ENCODE results near the gene SCN1A. TPM values are rescaled to one million over a fixed set of nuclear protein-coding genes. Genes with fewer than 3 reads are reported as not detected.

SCN1A gene
- total RNA-seq, 2 experiments from 2014 or later, result not detected

DNA sequence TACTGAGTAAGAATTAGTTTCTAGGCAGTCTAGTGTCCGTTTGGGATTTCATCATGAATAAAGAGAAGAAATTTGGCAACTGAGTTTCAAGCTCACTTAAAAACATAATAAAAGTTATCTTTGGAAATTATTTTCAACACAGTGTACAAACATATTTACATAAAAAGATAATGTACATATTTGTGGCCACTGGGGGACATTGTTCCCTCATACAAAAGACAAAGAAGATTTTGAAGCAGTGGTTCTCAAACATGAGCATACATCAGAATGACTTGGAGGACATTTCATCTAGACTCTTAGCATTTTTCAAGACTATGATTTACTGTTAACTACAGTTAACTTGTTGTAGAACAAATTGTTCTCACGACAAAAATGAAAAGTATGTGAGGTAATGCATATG lies 158.6 kb downstream of the SCN1A start:
- H3K27me3 Mint-ChIP-seq, result peaks cover 3% of the 10 kb centered on the region
- H3K4me3 Mint-ChIP-seq, result no peak overlapping the region
- DNase-seq (no peak), ATAC-seq (no peak)
- H3K4me1 Mint-ChIP-seq, result no peaks in the 10 kb centered on the region
- H3K9me3 Mint-ChIP-seq (ENCODE audit: low read depth), result no peaks in the 10 kb centered on the region
- CTCF ChIA-PET, result no interaction called here
- no peak overlapping the region for H3K27ac Mint-ChIP-seq
- H3K36me3 Mint-ChIP-seq, result no peaks in the 10 kb centered on the region

DNA sequence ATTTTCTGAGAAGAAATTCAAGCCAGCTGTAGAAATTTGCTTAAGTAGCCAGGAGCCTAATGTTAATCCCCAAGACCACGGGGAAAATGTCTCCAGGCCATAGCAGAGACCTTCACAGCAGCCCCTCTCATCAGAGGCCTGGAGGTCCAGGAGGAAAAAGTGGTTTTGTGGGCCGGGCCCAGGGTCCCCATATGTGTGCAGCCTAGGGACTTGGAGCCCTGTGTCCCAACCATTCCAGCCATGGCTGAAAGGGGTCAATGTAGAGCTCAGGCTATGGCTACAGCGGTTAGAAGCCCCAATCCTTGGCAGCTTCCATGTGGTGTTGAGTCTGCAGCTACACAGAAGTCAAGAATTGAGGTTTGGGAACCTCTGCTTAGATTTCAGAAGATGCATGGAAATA lies 160.1 kb downstream of the SCN1A start:
- Mint-ChIP-seq H3K36me3 (no peaks in the 10 kb centered on the region), H3K27me3 (peaks cover 3% of the 10 kb centered on the region), H3K27ac (no peak overlapping the region), H3K9me3 (ENCODE audit: low read depth) (no peaks in the 10 kb centered on the region), H3K4me3 (no peak overlapping the region), H3K4me1 (no peaks in the 10 kb centered on the region)
- ATAC-seq (no peak), DNase-seq (no peak)
- CTCF ChIA-PET, result no interaction called here

DNA sequence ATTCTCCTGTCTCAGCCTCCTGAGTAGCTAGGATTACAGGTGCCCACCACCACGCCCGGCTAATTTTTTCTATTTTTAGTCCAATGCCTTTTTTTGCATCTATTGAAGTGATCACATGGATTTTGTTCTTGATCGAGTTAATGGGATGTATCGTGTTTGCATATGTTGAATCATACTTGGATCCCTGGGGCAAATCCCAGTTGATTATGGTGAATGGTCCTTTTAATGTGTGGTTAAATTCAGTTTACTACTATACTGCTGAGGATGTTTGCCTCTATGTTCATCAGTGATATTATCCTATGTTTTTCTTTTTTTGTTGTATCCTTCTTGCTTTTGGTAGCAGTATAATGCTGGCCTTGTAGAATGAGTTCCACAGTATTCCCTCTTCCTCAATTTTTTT lies 166.0 kb downstream of the SCN1A start:
- Mint-ChIP-seq H3K27ac (no peak overlapping the region), H3K36me3 (no peaks in the 10 kb centered on the region), H3K4me3 (no peak overlapping the region), H3K9me3 (ENCODE audit: low read depth) (no peaks in the 10 kb centered on the region), H3K27me3 (no peaks in the 10 kb centered on the region), H3K4me1 (no peaks in the 10 kb centered on the region)
- DNase-seq (no peak), ATAC-seq (no peak)
- CTCF ChIA-PET, result interaction anchor here (1.0 kb wide), 1 partner anchor 87 kb away, joined by 3 read pairs; no protein-coding TSS in a partner anchor

DNA sequence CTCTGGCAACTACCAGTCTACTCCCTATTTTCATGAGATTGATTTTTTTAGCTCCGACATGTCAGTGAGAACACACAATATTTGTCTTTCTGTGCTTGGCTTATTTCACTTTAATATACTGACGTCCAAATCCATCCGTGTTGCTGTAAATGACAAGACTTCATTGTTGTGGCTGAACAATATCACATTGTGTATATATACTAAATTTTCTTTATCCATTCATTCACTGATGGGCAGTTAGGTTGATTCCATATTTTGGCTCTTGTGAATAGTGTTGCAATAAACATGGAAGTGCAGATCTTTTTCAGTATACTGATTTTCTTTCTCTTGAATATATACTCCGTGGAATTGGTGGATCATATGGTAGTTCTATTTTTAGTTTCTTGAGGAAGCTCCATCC lies 168.4 kb downstream of the SCN1A start:
- CTCF ChIA-PET, result interaction anchor here (0.9 kb wide), 1 partner anchor 9 kb away, joined by 3 read pairs; no protein-coding TSS in a partner anchor
- Mint-ChIP-seq H3K27me3 (no peaks in the 10 kb centered on the region), H3K27ac (no peak overlapping the region), H3K4me1 (peaks cover 11% of the 10 kb centered on the region), H3K4me3 (no peak overlapping the region), H3K36me3 (no peaks in the 10 kb centered on the region), H3K9me3 (ENCODE audit: low read depth) (no peaks in the 10 kb centered on the region)
- DNase-seq (no peak), ATAC-seq (no peak)

DNA sequence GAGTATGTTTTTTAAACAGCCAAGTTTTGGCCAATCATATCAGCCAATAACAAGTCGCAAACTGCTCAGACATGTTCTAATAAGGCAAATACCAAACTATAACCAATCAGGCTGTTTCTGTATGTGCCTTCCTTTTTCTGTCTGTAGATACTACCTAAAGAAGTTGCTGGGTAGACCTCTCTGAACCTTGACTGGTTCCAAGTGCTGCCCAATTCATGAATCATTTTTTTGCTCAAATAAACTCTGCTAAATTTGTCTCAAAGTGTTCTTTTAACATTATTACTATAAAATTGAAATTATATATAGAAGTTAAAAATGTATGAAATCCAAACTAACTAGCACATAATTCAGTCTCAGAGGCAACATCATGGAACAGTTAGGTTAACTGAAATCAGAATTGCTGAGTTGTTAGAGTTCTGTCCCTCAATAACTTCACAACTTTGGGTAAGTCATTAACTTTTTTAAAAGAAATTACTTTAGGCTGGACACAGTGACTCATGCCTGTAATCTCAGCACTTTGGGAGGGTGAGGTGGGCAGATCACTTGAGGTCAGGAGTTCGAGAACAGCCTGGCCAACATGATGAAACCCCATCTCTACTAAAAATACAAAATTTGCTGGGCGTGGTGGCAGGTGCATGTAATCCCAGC lies 169.4 kb downstream of the SCN1A start:
- CTCF ChIA-PET, result interaction anchor here (1.3 kb wide), 1 partner anchor 170 kb away, joined by 4 read pairs; the partner anchor contains the start of gene SCN1A
- no peak for DNase-seq
- H3K27ac Mint-ChIP-seq, result no peak overlapping the region
- H3K27me3 Mint-ChIP-seq, result no peaks in the 10 kb centered on the region
- ATAC-seq, result no peak
- no peaks in the 10 kb centered on the region for H3K36me3 Mint-ChIP-seq
- H3K9me3 Mint-ChIP-seq (ENCODE audit: low read depth), result no peaks in the 10 kb centered on the region
- H3K4me3 Mint-ChIP-seq, result no peak overlapping the region
- peaks cover 11% of the 10 kb centered on the region for H3K4me1 Mint-ChIP-seq

DNA sequence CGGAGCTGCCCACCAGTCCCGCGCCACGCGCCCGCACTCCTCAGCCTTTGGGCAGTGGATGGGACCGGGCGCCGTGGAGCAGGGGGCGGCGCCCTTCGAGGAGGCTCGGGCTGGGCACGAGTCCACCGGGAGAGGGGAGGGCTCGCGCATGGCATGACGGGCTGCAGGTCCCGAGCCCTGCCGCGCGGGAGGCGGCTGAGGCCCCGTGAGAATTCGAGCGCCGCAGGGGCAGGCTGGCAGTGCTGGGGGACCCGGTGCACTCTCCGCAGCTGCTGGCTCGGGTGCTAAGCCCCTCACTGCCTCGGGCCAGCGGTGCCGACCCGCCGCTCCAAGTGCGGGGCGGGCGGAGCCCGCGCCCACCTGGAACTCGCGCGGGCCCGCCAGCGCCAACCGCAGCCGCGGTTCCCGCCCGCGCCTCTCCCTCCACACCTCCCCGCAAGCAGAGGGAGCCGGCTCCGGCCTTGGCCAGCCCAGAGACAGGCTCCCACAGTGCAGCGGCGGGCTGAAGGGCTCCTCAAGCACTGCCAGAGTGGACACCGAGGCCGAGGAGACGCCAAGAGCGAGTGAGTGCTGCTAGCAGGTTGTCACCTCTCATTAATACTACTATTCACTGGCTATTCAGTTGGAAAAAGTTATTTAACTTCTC lies 170.7 kb downstream of the SCN1A start:
- DNase-seq (no peak), ATAC-seq (no peak)
- no peaks in the 10 kb centered on the region for H3K9me3 Mint-ChIP-seq (ENCODE audit: low read depth)
- H3K36me3 Mint-ChIP-seq, result no peaks in the 10 kb centered on the region
- no peak overlapping the region for H3K27ac Mint-ChIP-seq
- peaks cover 11% of the 10 kb centered on the region for H3K4me1 Mint-ChIP-seq
- CTCF ChIA-PET, result interaction anchor here (1.1 to 1.3 kb wide), 2 partner anchors 171 kb away, joined by 4 read pairs; partner anchors contain the start of gene SCN1A
- no peak overlapping the region for H3K4me3 Mint-ChIP-seq
- H3K27me3 Mint-ChIP-seq, result no peaks in the 10 kb centered on the region

DNA sequence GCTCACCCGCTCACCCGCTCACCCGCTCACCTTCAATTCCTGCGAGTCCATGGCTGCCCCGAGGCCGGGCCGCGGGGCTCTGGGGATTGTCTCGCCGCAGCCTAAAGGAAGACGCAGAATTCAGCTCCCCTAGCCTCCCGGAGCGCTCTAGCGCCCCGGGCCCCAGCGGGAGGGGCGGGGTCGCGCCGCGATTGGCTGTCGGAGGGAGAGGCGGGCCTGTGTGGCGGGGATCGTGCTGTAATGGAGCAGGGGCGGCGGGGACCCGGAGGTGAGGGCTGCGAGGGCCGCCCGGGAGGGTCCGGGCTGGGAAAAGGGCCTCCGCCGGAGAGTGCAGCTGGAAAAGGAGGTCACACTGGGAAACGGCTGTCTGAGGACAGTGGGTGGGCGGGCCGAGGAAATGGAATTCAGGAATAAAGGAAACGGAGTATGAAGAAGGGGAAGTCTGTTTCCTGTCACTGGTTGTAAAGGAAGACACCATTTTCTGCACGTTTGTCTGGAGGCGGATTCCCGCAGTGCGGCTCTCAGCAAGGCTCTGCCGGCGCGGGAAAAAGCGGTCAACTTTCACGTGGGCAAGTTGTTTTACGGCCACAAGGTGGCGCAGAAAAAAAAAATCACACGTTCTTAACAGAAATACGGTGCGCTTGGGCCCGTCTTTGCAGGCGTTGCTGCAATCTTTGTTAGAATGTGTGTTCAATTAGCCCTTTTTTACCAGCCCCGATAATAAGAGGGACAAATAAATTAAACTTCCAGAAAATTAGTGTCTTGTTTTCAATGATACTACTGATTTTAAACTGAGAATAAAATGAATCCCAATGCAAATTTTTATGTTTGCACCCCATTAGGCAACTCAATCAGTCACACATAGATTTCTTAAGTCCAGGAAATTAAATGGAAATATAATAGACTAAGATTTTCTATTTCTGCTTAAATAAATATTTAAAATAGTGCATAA lies 173.9 kb downstream of the SCN1A start, which contains the start of gene TTC21B:
TSS of gene TTC21B (minus strand) at position 122 of the 952 bp plus-strand sequence. CDS start at position 51, 71 bp downstream.
- Mint-ChIP-seq H3K4me3 (peak within 1 kb of the TSS; percentile 34), H3K9me3 (ENCODE audit: low read depth) (no peaks in the 10 kb centered on the region), H3K36me3 (peaks cover 3% of the 10 kb centered on the region), H3K27ac (no peak within 1 kb of the TSS), H3K4me1 (peaks cover 11% of the 10 kb centered on the region), H3K27me3 (no peaks in the 10 kb centered on the region)
- ATAC-seq (peak; percentile 98), DNase-seq (peak; percentile 93)
- CTCF ChIA-PET, result interaction anchor here (0.6 to 1.9 kb wide), 13 partner anchors 9 to 228 kb away, joined by 3 to 10 read pairs (median 4); partner anchors contain the start of gene SCN1A

DNA sequence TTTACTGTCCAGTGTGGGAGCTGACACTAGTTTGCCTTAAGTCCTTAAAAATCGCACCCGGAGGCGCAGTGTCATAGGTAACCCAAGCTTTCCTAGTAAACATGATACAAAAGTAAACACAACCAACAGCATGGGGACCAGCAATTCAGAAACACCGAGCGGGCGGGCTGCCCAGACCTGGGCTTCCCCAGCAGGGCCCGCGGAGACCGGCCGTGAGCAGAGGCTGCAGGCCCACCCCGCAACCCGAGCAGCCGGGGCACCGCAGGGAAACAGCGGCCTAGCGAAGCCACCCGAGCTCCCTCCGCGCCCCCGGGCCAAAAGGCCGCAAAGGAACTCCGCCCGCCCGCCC lies 174.5 kb downstream of the SCN1A start:
- DNase-seq (no peak), ATAC-seq (no peak)
- CTCF ChIA-PET, result interaction anchor here (0.6 to 1.9 kb wide), 13 partner anchors 8 to 229 kb away, joined by 3 to 10 read pairs (median 4); partner anchors contain the start of gene SCN1A
- H3K27ac Mint-ChIP-seq, result no peak overlapping the region
- H3K36me3 Mint-ChIP-seq, result peaks cover 3% of the 10 kb centered on the region
- no peaks in the 10 kb centered on the region for H3K27me3 Mint-ChIP-seq
- no peak overlapping the region for H3K4me3 Mint-ChIP-seq
- peaks cover 11% of the 10 kb centered on the region for H3K4me1 Mint-ChIP-seq
- H3K9me3 Mint-ChIP-seq (ENCODE audit: low read depth), result no peaks in the 10 kb centered on the region

DNA sequence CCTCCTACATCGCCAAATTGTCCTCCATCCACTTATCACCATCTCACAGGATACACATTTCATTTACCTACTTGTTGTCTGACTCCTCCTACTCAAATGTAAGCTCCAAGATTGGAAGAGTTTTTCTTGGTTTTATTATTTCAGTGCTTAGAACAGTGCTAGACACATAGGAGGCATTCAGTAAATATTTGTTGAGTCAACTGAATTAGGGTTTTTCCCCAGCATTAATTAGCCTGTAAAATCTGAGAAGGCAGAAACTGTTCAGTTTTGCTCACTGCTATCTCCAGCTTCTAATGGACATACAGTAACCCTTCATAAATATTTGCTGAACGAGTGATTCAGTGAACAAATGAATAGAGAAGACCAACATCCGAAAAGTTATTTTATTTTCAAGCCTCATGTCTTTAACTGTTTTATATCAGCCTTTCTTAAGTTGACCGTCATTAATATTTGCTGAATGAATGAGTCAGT lies 175.0 kb downstream of the SCN1A start:
- Mint-ChIP-seq H3K36me3 (peaks cover 5% of the 10 kb centered on the region), H3K4me1 (peaks cover 11% of the 10 kb centered on the region), H3K9me3 (ENCODE audit: low read depth) (no peaks in the 10 kb centered on the region), H3K4me3 (no peak overlapping the region), H3K27me3 (no peaks in the 10 kb centered on the region), H3K27ac (no peak overlapping the region)
- CTCF ChIA-PET, result interaction anchor here (1.0 to 1.9 kb wide), 12 partner anchors 18 to 175 kb away, joined by 3 to 10 read pairs (median 4); partner anchors contain the start of gene SCN1A
- no peak for DNase-seq
- ATAC-seq, result no peak

DNA sequence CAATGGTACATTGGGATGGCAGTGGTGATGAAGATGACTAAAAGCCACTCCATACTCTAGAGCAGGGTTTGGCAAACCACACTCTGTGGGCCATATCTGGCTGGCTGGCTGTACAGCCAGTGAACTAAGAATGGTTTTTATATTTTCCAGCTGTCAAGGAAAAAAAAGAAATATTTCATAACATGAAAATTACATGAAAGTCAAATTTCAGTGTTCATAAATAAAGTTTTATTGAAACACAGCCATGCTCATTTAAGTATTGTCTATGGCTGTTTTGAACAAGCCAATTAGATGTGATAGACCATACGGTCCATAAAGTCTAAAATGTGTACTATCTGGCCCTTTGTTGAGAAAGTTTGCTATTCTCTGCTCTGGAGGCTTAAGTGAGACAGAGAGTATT lies 175.7 kb downstream of the SCN1A start:
- ATAC-seq, result no peak
- Mint-ChIP-seq H3K27me3 (no peaks in the 10 kb centered on the region), H3K27ac (no peak overlapping the region), H3K36me3 (peaks cover 9% of the 10 kb centered on the region), H3K9me3 (ENCODE audit: low read depth) (no peaks in the 10 kb centered on the region), H3K4me1 (peaks cover 14% of the 10 kb centered on the region), H3K4me3 (no peak overlapping the region)
- no peak for DNase-seq
- CTCF ChIA-PET, result interaction anchor here (1.0 to 1.9 kb wide), 3 partner anchors 38 to 174 kb away, joined by 3 to 4 read pairs (median 3); no protein-coding TSS in a partner anchor

DNA sequence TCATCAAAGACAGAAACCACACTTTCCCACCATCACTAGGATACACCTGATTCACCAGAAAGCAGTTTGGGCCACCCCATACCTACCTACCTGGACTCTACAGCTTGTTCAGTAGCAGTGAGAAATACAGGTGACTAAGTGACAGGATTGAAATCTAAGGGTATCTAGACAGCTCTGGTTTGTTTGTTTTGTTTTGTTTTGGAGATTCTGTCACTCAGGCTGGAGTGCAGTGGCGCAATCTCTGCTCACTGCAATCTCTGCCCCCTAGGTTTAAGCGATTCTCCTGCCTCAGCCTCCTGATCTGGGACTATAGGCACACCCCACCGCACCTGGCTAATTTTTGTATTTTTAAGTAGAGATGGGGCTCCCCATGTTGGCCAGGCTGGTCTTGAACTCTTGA lies 177.4 kb downstream of the SCN1A start:
- DNase-seq (no peak), ATAC-seq (no peak)
- Mint-ChIP-seq H3K4me1 (peaks cover 14% of the 10 kb centered on the region), H3K27ac (no peak overlapping the region), H3K9me3 (ENCODE audit: low read depth) (no peaks in the 10 kb centered on the region), H3K4me3 (no peak overlapping the region), H3K36me3 (peaks cover 9% of the 10 kb centered on the region), H3K27me3 (no peaks in the 10 kb centered on the region)
- CTCF ChIA-PET, result interaction anchor here (1.0 kb wide), 1 partner anchor 9 kb away, joined by 3 read pairs; no protein-coding TSS in a partner anchor

DNA sequence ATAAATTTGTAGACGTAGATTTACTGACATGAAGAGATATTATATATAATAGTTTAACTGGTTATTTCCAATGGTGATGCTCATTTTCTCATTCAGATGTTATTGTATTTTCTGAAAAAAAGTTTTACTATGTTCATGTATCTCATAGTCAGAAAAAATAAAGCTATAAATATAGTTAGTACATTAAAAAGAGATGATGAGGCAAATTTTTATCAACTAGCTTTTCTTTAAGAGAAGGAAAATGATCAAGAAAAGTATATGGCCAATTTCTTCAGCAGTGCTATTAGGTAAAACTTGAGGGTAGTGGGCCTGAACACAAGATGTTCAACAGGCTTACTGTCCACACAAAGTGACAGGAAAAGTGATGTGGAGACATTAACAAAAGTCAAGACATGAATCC lies 186.0 kb downstream of the SCN1A start:
- Mint-ChIP-seq H3K4me3 (no peak overlapping the region), H3K4me1 (no peaks in the 10 kb centered on the region), H3K27ac (no peak overlapping the region), H3K36me3 (peaks cover 42% of the 10 kb centered on the region), H3K9me3 (ENCODE audit: low read depth) (no peaks in the 10 kb centered on the region), H3K27me3 (no peaks in the 10 kb centered on the region)
- DNase-seq (no peak), ATAC-seq (no peak)
- CTCF ChIA-PET, result no interaction called here

DNA sequence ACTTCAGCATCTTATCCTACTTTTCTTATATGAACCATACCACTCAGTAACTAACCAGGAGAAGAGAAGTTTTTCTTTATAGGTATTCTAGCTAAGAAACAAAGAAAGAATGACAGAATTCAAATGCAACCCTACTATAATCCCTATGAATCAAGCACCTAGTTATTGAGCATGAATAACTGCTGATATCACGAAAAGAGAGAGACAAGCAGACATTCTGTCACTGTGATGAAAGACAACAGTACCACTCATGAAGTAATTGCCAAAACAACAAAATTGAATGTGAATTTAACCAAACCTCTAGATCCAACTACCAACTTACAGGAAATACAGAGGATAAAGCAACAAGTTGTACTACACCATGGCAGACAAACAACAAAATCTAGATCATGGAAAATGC lies 189.6 kb downstream of the SCN1A start:
- H3K9me3 Mint-ChIP-seq (ENCODE audit: low read depth), result no peaks in the 10 kb centered on the region
- peaks cover 45% of the 10 kb centered on the region for H3K36me3 Mint-ChIP-seq
- H3K27ac Mint-ChIP-seq, result no peak overlapping the region
- no peak overlapping the region for H3K4me3 Mint-ChIP-seq
- DNase-seq (no peak), ATAC-seq (no peak)
- H3K27me3 Mint-ChIP-seq, result no peaks in the 10 kb centered on the region
- CTCF ChIA-PET, result interaction anchor here (1.5 kb wide), 1 partner anchor 35 kb away, joined by 3 read pairs; no protein-coding TSS in a partner anchor
- H3K4me1 Mint-ChIP-seq, result no peaks in the 10 kb centered on the region

Data from activated CD8-positive, alpha-beta memory T cell treated with anti-CD3 and anti-CD28 coated beads, Interleukin-2, amount 10 ng/mL, durations not matched to agents 7 days and 5 days (primary cell).